B cell (primary cell): ENCODE measurements around the gene TCF12.

Experiments
- EZH2 ChIP-seq: IDR thresholded peaks from 2 replicates; pipeline ENCODE4 v1.6.1; 2012; ENCODE audit warnings: borderline replicate concordance, low read depth, mild to moderate bottlenecking, moderate library complexity, low read length; ENCODE audit not compliant: insufficient read depth, poor library complexity, severe bottlenecking
- TF ChIP-seq, protein P1 (sequence below): fragments of 200-600 bp; IDR thresholded peaks from one replicate; pipeline ENCODE4 v1.8.0; 2022; ENCODE audit warnings: antibody characterized with exemption, mild to moderate bottlenecking

DNA sequence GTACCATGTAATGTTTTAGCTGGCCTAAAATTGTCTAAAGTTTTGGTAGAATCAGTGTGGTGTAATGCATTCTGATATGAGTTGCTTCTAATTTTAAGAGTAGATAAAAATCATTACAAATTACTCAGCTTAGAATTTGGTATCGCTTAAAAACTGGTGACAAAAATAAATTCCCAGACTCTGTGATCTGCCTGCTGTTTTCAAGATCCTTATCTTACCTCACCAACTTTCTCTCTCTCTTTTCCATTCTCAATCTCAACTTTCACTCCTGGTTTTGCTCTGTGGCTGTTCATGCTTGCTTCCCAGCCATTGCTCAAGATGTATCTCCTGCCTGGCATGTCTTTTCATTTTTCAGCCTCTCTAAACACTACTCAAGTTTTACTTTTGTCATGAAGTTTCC, 45.7 kb downstream of the TCF12 start:
- TF ChIP-seq EZH2, result no peak
- TF ChIP-seq, protein P1, sequence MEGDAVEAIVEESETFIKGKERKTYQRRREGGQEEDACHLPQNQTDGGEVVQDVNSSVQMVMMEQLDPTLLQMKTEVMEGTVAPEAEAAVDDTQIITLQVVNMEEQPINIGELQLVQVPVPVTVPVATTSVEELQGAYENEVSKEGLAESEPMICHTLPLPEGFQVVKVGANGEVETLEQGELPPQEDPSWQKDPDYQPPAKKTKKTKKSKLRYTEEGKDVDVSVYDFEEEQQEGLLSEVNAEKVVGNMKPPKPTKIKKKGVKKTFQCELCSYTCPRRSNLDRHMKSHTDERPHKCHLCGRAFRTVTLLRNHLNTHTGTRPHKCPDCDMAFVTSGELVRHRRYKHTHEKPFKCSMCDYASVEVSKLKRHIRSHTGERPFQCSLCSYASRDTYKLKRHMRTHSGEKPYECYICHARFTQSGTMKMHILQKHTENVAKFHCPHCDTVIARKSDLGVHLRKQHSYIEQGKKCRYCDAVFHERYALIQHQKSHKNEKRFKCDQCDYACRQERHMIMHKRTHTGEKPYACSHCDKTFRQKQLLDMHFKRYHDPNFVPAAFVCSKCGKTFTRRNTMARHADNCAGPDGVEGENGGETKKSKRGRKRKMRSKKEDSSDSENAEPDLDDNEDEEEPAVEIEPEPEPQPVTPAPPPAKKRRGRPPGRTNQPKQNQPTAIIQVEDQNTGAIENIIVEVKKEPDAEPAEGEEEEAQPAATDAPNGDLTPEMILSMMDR, result no peak
